RKO (cell line): Measurements from ENCODE around the gene SAXO2.
"Not testable (repeated sequence)": the region's sequence is repeated elsewhere in the genome, so short reads cannot be mapped to it uniquely, and the experiment has no call there.

Source experiments
- DNase-seq: peaks from one replicate; pipeline ENCODE4 v3.0.0-alpha.2; 2016; ENCODE audit warnings: low spot score

Gene SAXO2

GRCh38 chr15:82262422-82263026 is at the start of gene SAXO2, which contains the start of gene EFL1:
SAXO2 (plus strand) TSS chr15:82262818; CDS start chr15:82262880, 62 bp downstream.
EFL1 (minus strand) TSS chr15:82262734; CDS start chr15:82261778, 956 bp downstream.
- peak; percentile 93 for DNase-seq

- DNase-seq = not testable (repeated sequence)
These were observed 46.5 kb upstream of the SAXO2 start for GRCh38 chr15:82216092-82216491.

GRCh38 chr15:82221535-82221934 is 41.1 kb upstream of the SAXO2 start:
- peak; percentile 11 for DNase-seq

GRCh38 chr15:82228750-82229149 is 33.9 kb upstream of the SAXO2 start:
- DNase-seq = no peak

GRCh38 chr15:82231233-82231632 is 31.4 kb upstream of the SAXO2 start:
- DNase-seq = no peak

GRCh38 chr15:82231842-82232241 is 30.8 kb upstream of the SAXO2 start:
- DNase-seq = no peak

- not testable (repeated sequence) for DNase-seq
These were observed 24.6 kb upstream of the SAXO2 start for GRCh38 chr15:82237944-82238534.

- DNase-seq = no peak
These were observed 22.8 kb upstream of the SAXO2 start for GRCh38 chr15:82239685-82240391.

- DNase-seq = peak; percentile 24
These were observed 20.6 kb upstream of the SAXO2 start for GRCh38 chr15:82241836-82242499.

- not testable (repeated sequence) for DNase-seq
These were observed 19.0 kb upstream of the SAXO2 start for GRCh38 chr15:82243644-82244043.

GRCh38 chr15:82245956-82246355 is 16.7 kb upstream of the SAXO2 start:
- not testable (repeated sequence) for DNase-seq

- DNase-seq = not testable (repeated sequence)
These were observed 14.4 kb upstream of the SAXO2 start for GRCh38 chr15:82248261-82248660.

- DNase-seq = peak; percentile 90
These were observed 824 bp upstream of the SAXO2 start for GRCh38 chr15:82261566-82262421.

- DNase-seq = peak; percentile 16
These were observed 732 bp downstream of the SAXO2 start for GRCh38 chr15:82263350-82263749.

GRCh38 chr15:82267137-82267536 is 4.5 kb downstream of the SAXO2 start:
- DNase-seq = not testable (repeated sequence)

GRCh38 chr15:82268454-82268853 is 5.8 kb downstream of the SAXO2 start:
- DNase-seq = not testable (repeated sequence)

GRCh38 chr15:82272154-82272553 is 9.5 kb downstream of the SAXO2 start:
- no peak for DNase-seq

GRCh38 chr15:82275410-82275809 is 12.8 kb downstream of the SAXO2 start:
- DNase-seq = no peak

GRCh38 chr15:82281276-82281675 is 18.7 kb downstream of the SAXO2 start:
- DNase-seq = not testable (repeated sequence)

- DNase-seq = not testable (repeated sequence)
These were observed 19.8 kb downstream of the SAXO2 start for GRCh38 chr15:82282386-82282785.

GRCh38 chr15:82284381-82284780 is 21.8 kb downstream of the SAXO2 start:
- DNase-seq = not testable (repeated sequence)
